Smooth muscle cell (in vitro differentiated cells): ENCODE data around the gene THBS2. TPM values are rescaled to one million over a fixed set of nuclear protein-coding genes. Genes with fewer than 3 reads are reported as not detected.

Experiments
- DNase-seq: peaks from one replicate; lab custom pipeline; 2025; ENCODE audit not compliant: unreplicated experiment; lab: John Stamatoyannopoulos, UW
- H2AFZ ChIP-seq: fragments of 200-600 bp; sonication (generic); 2 replicates; pipeline ENCODE4 v1.6.0; 2016; ENCODE audit warnings: antibody characterized with exemption, low read depth, mild to moderate bottlenecking
- H3F3A ChIP-seq: fragments of 200-600 bp; sonication (generic); 2 replicates; pipeline ENCODE4 v1.6.0; 2017; ENCODE audit warnings: antibody characterized with exemption, low read depth
- H3K27ac ChIP-seq: fragments of 200-600 bp; sonication (generic); 2 replicates; pipeline ENCODE4 v1.5.1; 2016; ENCODE audit warnings: low read depth, mild to moderate bottlenecking
- H3K27me3 ChIP-seq: fragments of 200-600 bp; sonication (generic); 2 replicates; pipeline ENCODE4 v1.6.1; 2016; ENCODE audit warnings: low read depth, mild to moderate bottlenecking
- H3K36me3 ChIP-seq: fragments of 200-600 bp; sonication (generic); 2 replicates; pipeline ENCODE4 v1.5.1; 2016; ENCODE audit warnings: low read depth
- H3K4me1 ChIP-seq: fragments of 200-600 bp; sonication (generic); 2 replicates; pipeline ENCODE4 v1.5.1; 2016; ENCODE audit warnings: low read depth
- H3K4me2 ChIP-seq: fragments of 200-600 bp; sonication (generic); 2 replicates; pipeline ENCODE4 v1.6.0; 2016; ENCODE audit warnings: mild to moderate bottlenecking
- H3K4me3 ChIP-seq: fragments of 200-600 bp; sonication (generic); 2 replicates; pipeline ENCODE4 v1.5.1; 2016; ENCODE audit warnings: mild to moderate bottlenecking
- H3K79me2 ChIP-seq: fragments of 200-600 bp; sonication (generic); 2 replicates; pipeline ENCODE4 v1.6.0; 2016; ENCODE audit warnings: low read depth, mild to moderate bottlenecking
- H3K9ac ChIP-seq: fragments of 200-600 bp; sonication (generic); 2 replicates; pipeline ENCODE4 v1.6.0; 2016; ENCODE audit warnings: low read depth
- H3K9me3 ChIP-seq: fragments of 200-600 bp; sonication (generic); replicated peaks from 2 replicates; pipeline ENCODE4 v1.5.1; 2016; ENCODE audit warnings: low read depth
- H4K20me1 ChIP-seq: fragments of 200-600 bp; sonication (generic); 2 replicates; pipeline ENCODE4 v1.6.0; 2016; ENCODE audit warnings: low read depth
- CTCF ChIP-seq: fragments of 200-600 bp; sonication (generic); IDR thresholded peaks from 2 replicates; pipeline ENCODE4 v1.5.1; 2017; ENCODE audit warnings: borderline replicate concordance, mild to moderate bottlenecking, antibody characterized with exemption; ENCODE audit not compliant: insufficient read depth, poor library complexity, severe bottlenecking
- WGBS: methylation state at CpG from one replicate; pipeline ENCODE4 v1.1.7; 2016; ENCODE audit warnings: low lambda C conversion rate; 5-methylcytosine and 5-hydroxymethylcytosine counted together
- polyA plus RNA-seq: library from polyadenylated mRNA; unstranded; fragments of >200 nt; fragmentation: Nextera tagmentation; extraction: Ambion mirVana; gene quantifications from 2 replicates; pipeline ENCODE4 v1.2.1, GENCODE V29; 2016
- total RNA-seq: library from RNA; depleted of rRNA; stranded (reverse); fragments of >200 nt; gene quantifications from 2 replicates; pipeline ENCODE4 v1.2.3, GENCODE V29; 2014

THBS2 gene
- total and polyA plus RNA-seq, 2 experiments from 2014 or later = 10.1 to 13.9 TPM

GRCh38 chr6:169291646-169292337, 38.1 kb upstream of the THBS2 start:
- no peak for DNase-seq
- TF ChIP-seq CTCF = no peak
- Histone ChIP-seq H3K4me3 (no peak overlapping the region), H3F3A (no peaks in the 10 kb centered on the region), H3K27ac (peak overlapping the region; percentile 60), H3K4me2 (peak overlapping the region; percentile 32), H3K79me2 (no peaks in the 10 kb centered on the region), H3K9ac (no peak overlapping the region), H2AFZ (no peak overlapping the region), H3K9me3 (no peaks in the 10 kb centered on the region), H4K20me1 (no peaks in the 10 kb centered on the region), H3K4me1 (no peaks in the 10 kb centered on the region), H3K36me3 (no peaks in the 10 kb centered on the region), H3K27me3 (no peaks in the 10 kb centered on the region)
- WGBS = 81% methylated on average over 14 of the region's 14 CpGs

- no peak overlapping the region for H3K4me2 ChIP-seq
- no peak overlapping the region for H3K9ac ChIP-seq
- H3K27ac ChIP-seq = no peak overlapping the region
- no peaks in the 10 kb centered on the region for H3K27me3 ChIP-seq
- H4K20me1 ChIP-seq = no peaks in the 10 kb centered on the region
- no peak overlapping the region for H3K4me3 ChIP-seq
- no peaks in the 10 kb centered on the region for H3K4me1 ChIP-seq
- H3F3A ChIP-seq = no peaks in the 10 kb centered on the region
- DNase-seq = no peak
- H3K36me3 ChIP-seq = no peaks in the 10 kb centered on the region
- no peak overlapping the region for H2AFZ ChIP-seq
- 96% methylated on average over 9 of the region's 9 CpGs for WGBS
- TF ChIP-seq CTCF = no peak
- H3K79me2 ChIP-seq = no peaks in the 10 kb centered on the region
- H3K9me3 ChIP-seq = no peaks in the 10 kb centered on the region
Measured at GRCh38 chr6:169291148-169291547, 37.5 kb upstream of the THBS2 start.

- Histone ChIP-seq H3K4me2 (no peak overlapping the region), H4K20me1 (no peaks in the 10 kb centered on the region)
- WGBS = 89% methylated on average over 18 of the region's 18 CpGs
Measured at GRCh38 chr6:169289619-169290339, 36.1 kb upstream of the THBS2 start.

More at GRCh38 chr6:169289619-169290339, 36.1 kb upstream of the THBS2 start:
- Histone ChIP-seq H2AFZ (no peak overlapping the region), H3K4me1 (no peaks in the 10 kb centered on the region), H3K27ac (no peak overlapping the region), H3K9me3 (no peaks in the 10 kb centered on the region), H3K36me3 (no peaks in the 10 kb centered on the region), H3K9ac (no peak overlapping the region), H3K4me3 (no peak overlapping the region), H3K79me2 (no peaks in the 10 kb centered on the region), H3F3A (no peaks in the 10 kb centered on the region), H3K27me3 (no peaks in the 10 kb centered on the region)
- TF ChIP-seq CTCF = no peak
- no peak for DNase-seq
